GM10266 (cell line): ENCODE results near the gene TTYH2.
A peak's percentile ranks its signal among the peaks of the same experiment; 100 is the strongest.

Experiments
- DNase-seq: peaks from one replicate; pipeline ENCODE4 v3.0.0; 2012; ENCODE audit errors: extremely low spot score
- TF ChIP-seq, protein P1 (sequence below): IDR thresholded peaks from 2 replicates; pipeline ENCODE4 v1.5.1; 2012; ENCODE audit warnings: mild to moderate bottlenecking, low read depth; ENCODE audit not compliant: control insufficient read depth, insufficient read depth; ENCODE audit errors: missing control alignments

TTYH2 gene

DNA sequence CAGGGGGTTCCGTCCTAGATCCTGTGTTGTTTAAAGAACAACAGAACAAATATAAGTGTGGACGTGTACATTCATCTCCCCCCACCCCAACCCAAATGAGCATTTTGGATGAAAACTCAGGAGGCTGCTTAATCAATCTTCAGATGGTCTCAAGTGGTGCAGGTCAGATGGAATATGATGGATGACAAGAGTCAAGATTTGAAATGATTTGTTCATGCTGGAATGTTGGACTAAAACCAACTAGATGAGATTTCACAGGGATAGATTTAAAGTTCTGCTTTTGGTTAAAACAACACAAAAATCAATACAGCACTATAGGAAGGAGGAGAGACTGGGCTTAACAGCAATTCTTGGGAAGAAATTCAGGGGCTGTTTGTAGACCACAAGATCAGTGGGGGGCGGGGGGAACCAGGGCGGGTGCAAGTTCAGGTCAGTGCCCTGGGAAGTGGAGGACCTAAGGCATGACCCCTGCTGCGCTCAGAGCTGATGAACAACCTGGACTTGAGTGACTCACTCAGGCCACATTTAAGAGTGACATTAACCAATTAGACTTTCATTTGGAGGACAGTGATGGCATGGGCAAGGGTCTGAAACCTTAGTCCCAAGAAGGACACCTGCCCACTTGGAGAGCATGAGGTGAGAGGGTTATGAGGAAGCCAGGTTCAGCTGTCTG is 15.1 kb downstream of the TTYH2 start:
- DNase-seq: no peak
- TF ChIP-seq, protein P1, sequence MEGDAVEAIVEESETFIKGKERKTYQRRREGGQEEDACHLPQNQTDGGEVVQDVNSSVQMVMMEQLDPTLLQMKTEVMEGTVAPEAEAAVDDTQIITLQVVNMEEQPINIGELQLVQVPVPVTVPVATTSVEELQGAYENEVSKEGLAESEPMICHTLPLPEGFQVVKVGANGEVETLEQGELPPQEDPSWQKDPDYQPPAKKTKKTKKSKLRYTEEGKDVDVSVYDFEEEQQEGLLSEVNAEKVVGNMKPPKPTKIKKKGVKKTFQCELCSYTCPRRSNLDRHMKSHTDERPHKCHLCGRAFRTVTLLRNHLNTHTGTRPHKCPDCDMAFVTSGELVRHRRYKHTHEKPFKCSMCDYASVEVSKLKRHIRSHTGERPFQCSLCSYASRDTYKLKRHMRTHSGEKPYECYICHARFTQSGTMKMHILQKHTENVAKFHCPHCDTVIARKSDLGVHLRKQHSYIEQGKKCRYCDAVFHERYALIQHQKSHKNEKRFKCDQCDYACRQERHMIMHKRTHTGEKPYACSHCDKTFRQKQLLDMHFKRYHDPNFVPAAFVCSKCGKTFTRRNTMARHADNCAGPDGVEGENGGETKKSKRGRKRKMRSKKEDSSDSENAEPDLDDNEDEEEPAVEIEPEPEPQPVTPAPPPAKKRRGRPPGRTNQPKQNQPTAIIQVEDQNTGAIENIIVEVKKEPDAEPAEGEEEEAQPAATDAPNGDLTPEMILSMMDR: no peak

DNA sequence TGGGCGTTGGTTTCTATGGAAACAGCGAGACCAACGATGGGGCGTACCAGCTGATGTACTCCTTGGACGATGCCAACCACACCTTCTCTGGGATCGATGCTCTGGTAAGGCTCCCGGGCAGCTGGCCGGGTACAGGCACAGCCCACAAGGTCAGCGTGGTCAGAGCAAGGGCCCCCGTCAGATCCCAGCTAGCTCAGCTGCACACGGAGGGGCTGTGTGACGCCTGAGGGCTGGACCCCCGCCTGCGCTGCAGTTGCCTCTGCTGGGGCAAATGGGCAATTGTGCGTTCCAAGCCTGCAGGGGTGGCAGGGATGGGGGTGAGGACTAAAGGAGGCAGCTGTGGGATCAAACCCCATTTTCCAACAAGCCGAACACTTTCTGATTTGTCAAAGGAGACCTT is 17.5 kb downstream of the TTYH2 start:
- TF ChIP-seq, protein P1: no peak
- DNase-seq: no peak

- TF ChIP-seq, protein P1: no peak
- DNase-seq: no peak
These were observed 18.8 kb downstream of the TTYH2 start for GRCh38 chr17:74231928-74232907.

GRCh38 chr17:74233937-74234336 is 20.6 kb downstream of the TTYH2 start:
- TF ChIP-seq, protein P1: no peak
- no peak for DNase-seq

DNA sequence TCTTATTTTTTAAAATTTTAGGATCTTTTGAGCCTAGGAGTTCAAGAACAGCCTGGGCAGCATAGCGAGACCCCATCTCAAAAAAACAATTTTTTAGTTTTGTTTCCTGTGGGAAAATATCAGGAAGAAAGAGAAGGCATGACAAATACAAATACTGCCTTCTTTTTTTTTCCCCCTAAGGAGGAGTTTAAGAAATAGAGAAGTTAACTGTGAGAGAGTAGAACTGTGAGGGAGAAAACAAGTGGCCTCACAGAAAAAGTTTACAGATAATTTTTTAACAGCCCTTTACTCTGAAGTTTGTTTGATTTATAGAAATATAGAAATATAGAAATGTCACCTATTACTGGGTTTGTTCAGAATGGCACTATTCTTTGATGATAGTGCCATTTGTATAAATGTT is 21.1 kb downstream of the TTYH2 start:
- TF ChIP-seq, protein P1: no peak
- no peak for DNase-seq

DNA sequence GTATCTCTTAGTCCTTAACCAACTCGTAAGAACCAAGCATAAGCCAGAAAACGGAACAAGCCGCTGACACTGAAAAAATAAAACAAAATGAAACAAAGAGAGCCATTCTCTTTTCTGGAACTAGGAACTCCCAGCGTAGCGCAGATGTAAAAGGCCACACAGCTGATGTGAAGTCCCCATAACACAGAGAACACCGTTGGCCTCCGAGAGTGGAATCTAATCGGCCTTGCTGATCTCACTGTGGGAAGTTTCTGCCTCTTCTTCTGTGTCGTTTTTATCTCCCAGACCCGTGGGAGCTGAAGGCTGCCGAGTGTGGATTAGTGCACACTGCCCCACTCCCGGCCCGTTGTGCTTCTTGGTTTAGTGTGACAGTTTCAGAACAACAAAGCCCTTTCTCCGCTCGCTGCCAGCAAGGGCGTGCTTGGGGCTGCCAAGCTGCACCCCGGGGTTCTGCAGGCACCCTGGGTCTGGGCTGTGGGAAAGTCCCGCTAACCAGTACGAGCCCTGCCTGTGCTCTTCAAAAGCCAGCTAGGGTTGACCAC is 21.7 kb downstream of the TTYH2 start:
- TF ChIP-seq, protein P1: no peak
- DNase-seq: peak; percentile 45
